ACHN (cell line): ENCODE results near the gene SLC25A13.
"Not testable (repeated sequence)": the region's sequence is repeated elsewhere in the genome, so short reads cannot be mapped to it uniquely, and the experiment has no call there.

Experiments used
- DNase-seq: peaks from one replicate; pipeline ENCODE4 v3.0.0-alpha.2; 2015
- in situ Hi-C: cut with HindIII; loops from 2 replicates; pipeline ENCODE4 v1.10.0; 2017; ENCODE audit warnings: low sequenced_read_pairs, low pct_ligation_motif_present, low pct_unique_long_range_greater_than_20kb

Gene SLC25A13

DNA sequence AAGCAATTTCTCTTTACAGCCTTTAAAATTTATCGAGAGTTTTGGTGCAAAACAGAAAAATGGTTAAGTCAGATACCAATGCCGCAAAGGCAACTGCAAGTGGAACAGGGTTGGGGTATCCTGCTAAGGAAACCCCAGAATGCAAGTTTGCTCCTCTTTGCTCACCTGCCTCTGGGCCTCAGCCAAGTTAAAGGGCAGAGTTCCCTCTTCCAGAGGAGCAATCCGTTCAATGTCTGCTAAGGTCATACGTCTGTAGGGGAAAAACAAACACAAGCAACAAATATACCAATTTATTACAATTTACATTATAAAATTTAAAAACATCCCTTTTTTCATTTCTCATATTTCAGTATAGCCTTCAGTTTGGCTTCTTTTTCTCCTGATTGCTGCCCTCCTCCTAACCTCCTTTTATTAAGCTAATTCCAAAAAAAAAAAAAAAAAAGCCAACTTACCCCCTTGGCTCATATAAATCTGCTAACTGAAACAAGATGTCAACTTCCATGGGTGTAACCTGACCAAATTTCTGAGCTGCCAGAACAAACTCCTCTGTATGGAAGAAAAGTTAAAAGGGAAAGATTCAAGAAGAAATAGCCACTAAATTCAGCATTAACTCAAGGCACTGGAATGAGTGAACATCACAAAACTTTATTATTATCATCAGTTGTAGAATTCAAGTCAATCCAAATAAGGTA lies 132.6 kb downstream of the SLC25A13 start:
- no peak for DNase-seq
- in situ Hi-C loops, result no loop called here

DNA sequence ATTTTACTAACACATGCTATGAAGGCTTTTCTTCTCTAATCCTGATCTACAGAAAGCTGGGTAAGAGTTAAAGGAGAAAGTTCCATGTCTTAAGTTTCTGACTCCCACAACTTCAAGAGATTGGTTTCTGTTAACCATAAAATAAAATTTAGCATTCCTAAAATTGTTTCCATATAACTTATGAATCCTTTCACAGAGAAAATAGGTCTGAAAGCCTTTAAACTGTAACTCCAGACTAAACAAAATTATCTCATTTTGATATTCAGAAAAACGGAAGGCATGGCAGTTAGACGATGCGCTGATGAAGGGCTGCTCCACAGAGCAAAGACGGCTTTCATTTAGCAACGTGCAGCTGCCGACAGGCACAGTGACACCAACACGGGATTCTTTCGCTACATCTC lies 133.3 kb downstream of the SLC25A13 start:
- no peak for DNase-seq
- in situ Hi-C loops, result no loop called here

DNA sequence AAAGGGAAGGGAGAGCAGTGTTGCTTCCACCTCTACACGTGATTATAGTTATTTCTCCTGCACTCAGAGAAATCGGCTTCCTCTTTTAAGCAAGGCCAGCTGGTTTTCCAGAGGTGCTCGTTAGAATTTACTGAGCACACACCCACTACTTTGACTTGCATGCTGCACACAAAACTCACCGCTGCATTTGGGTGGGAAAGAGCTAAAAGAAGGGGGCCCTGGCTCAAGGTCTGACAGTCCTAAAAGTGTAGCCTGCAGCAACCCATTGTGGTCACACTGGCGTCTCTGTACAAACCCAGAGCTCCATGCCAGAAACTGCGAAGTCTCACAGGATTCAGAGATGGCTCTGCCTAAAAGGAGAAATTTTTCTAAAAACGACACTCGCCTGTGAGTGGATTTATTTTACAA lies 133.7 kb downstream of the SLC25A13 start:
- no peak for DNase-seq
- in situ Hi-C loops, result no loop called here

DNA sequence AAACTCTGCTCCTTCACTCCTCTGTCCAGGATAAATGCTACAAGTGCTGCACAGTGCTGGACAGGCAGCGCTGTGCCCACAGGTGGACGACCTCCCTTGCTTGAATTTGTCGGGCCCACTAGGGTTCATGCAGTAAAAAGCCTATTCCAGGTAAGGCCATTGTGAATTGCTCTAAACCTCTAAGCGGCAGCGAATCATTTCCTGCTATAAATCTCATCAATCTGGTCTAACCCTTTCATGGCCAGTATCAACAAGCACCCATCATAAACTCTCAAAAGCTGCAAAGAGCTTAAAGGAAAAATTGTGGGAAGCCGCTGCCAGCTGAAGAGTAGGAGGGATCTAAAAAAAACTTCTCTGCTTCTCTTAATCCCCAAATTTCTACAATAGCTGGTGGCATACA lies 134.2 kb downstream of the SLC25A13 start:
- DNase-seq, result no peak
- in situ Hi-C loops, result no loop called here

DNA sequence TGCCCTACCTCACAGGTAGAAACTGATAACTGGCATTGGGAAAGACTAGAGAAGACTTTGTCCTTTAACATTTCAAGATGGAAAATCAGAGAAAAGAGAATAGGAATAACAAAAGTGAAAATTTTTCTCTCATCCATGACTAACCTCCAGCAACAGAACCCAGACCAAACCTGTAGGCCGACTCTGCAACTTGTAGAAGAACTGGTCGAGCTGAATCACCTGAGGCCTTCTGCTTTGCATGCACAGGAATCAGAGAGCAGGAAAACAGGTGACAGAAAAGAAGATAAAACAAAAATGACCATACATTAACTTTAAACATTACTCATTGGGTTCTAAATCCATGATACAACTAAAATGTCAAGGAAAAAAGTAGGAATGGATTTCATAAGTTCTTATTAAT lies 137.1 kb downstream of the SLC25A13 start:
- no peak for DNase-seq
- in situ Hi-C loops, result no loop called here

DNA sequence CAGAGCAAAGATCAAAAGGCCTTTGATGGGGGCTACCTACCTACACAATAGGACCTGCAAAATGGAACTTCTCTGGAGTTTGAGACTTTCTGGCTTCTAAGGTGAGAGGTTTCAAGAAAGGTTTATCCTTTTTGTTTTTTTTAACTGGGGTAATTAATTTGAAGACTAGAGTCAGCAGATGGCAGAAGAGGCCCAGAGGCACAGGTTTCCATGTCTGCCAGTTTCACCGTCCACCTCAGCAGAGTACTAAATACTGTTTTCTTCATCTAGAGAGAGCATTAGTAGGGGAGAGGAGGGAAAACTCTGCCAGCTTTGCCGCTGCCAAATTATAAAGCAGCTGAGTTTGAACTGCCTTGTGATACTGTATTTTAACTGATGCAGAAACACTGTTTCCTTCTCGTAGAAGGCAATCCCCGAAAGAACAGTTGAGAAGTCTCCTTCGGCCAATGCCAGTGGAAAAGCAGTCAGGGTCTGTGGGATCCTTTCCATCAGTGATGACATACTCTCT lies 138.7 kb downstream of the SLC25A13 start:
- no peak for DNase-seq
- in situ Hi-C loops, result no loop called here

DNA sequence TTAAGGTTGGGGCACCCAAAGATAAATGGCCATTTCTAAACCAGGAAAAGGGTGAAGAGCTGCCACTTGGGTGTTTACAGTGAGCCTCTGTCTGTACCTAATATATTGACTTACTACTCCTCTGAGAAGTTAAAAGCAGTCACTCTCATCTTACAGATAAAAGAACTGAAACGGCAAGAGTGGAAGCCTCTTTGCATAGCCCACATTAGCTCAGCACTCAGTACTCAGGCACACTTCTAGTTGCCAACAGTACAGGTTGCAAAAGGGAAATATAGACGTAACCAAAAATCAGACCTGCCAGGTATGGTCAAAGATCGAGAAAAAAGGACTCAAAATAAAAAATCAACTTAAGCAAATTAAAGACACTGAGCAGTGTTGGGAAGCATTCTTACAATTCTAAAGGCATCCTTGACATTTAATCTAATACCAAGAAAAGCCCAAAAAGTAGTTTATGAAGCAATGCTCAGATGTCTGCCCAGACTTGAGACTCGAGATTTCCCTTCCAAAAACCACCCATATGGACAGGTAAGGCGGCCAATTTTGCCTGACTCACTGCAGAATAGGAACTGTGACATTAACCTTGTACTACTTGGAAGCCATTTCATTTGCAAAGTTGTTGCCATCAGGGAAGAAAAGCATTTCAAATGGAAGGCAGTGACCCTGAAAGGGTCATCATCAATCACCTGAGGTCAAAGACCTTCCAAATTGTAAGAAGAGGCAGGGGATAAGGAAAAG lies 139.3 kb downstream of the SLC25A13 start:
- no peak for DNase-seq
- in situ Hi-C loops, result no loop called here

DNA sequence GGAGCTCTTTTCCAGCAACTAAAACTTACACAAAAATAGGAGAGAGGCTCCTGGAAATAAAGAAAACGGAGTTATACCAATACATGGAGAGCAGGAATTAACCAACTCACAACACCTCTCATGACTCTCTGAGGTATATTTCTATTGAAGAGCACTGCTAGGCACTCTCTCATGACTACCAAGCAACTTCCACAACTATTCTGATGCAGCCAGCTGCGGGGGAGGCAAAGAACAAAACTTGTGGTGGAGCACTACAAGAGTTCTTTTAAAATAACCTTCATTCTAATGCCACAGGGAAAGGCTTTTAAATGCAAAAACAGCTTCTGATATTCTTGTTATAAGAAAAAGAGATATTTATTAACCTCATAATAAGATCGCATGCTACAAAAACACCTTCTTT lies 140.7 kb downstream of the SLC25A13 start:
- in situ Hi-C loops, result no loop called here

DNA sequence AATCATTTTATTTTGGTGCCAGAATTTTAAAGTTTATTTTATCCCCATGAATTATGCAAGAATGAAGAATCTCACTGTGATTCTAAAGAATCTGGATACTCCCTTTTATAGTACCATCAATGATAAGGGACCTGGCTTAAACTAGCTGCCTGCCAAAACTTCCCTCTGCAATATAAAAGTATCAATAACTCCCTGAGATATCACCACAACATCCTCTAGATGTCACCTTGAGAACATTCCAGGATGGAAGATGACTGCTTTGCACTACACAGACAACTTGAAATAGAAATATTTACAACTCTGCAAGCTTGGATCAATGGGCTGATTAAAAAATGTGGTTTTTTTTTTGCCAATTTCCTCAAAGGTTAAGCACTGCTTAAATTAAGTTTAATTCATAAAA lies 142.1 kb downstream of the SLC25A13 start:
- in situ Hi-C loops, result no loop called here
- DNase-seq, result peak; percentile 11

More for the DNA sequence above, 140.7 kb downstream of the SLC25A13 start:
- no peak for DNase-seq

DNA sequence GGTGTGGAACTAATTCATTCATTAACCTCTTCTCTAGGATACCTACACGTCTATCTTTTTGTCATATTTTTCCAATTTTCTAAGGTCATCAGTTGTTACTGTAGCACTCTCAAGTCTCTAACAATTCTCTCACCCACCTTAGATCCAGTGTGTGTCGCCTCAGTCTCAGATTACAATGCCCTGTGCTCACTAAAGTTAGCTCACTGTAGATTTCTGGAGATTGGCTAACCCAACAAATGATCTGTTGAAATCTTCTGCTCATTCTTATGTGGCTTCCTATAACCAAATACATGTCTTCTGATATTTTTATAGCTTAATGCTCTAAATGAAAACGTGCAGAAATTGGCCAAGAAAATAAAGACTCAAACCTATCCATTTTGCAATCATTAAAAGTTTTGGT lies 142.6 kb downstream of the SLC25A13 start:
- DNase-seq, result no peak

DNA sequence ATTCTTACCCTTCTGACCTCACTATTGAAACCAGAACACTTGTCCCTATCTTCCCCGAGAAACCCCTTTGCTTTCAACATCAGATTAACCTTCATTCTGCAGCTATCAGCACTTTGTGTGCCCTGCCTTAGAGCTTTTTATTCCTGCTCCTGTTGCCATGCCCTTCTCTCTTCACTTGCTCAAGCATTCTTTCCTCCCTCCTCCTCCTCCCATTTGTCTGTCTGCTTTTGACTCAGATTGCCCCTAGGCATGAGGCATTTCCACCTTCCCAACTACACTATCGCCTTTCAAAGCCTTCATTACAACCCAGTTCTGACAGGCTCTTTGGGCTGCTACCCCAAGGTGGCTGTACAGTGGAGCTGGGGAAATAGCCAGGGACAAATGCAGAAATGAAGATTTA lies 143.3 kb downstream of the SLC25A13 start:
- DNase-seq, result no peak

More for the DNA sequence above, 142.6 kb downstream of the SLC25A13 start:
- in situ Hi-C loops, result no loop called here

DNA sequence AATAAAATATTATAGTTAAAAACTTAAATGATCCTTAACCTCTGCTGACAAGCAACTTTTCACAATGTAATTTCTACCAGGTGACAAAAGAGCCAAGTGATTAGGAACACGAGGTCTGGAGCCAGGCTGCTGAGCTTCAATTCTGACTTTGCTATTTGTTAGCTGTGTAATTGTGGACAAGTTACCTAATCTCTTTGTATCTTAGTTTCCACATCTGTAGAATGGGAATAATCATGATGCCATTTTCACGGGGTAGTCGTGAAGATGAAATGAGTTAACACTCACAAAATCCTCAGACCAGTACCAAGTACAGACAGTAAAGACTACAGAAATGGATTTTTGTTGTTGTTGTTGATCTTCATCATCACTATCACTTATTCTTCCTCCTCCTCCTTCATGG lies 144.5 kb downstream of the SLC25A13 start:
- DNase-seq, result no peak
- in situ Hi-C loops, result no loop called here

More for the DNA sequence above, 143.3 kb downstream of the SLC25A13 start:
- in situ Hi-C loops, result no loop called here

DNA sequence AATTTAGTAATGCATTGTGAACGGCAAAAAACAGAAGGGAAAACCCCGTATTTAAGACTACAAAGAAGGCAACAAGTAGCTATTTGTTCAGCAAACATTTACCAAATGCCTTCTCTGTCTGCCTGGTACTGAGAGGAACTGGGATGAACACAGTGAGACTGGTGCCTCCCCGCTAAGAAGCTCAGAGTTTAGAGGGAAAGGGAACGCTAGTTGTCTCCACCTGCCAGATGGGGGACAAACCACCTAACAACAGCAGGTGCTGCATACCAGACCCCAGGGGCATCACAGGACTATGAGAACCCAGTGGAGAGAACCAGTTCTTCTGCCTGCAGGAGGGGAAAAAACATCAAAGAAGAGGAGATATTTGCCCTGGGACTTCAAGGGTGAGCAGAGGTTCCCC lies 147.1 kb downstream of the SLC25A13 start:
- DNase-seq, result no peak
- in situ Hi-C loops, result no loop called here

DNA sequence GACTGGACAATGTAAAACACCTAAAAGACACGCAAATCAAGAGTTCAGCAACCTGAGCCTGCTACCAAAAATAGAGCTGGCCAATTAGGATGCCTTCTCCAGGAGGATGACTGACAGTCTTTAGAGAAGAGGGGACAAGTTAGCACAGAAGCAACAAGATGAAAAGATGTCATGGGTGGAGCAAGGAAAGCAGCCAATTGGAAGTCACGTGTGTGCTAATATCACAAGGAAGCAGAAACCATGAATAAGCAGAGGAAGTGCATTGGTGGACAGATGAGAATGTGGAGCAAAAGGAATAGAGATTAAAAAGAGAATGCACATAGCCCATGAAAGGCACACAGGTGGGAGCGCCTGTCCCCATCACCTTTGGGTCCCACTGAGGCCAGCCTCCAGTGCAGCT lies 148.1 kb downstream of the SLC25A13 start:
- no peak for DNase-seq
- in situ Hi-C loops, result no loop called here

DNA sequence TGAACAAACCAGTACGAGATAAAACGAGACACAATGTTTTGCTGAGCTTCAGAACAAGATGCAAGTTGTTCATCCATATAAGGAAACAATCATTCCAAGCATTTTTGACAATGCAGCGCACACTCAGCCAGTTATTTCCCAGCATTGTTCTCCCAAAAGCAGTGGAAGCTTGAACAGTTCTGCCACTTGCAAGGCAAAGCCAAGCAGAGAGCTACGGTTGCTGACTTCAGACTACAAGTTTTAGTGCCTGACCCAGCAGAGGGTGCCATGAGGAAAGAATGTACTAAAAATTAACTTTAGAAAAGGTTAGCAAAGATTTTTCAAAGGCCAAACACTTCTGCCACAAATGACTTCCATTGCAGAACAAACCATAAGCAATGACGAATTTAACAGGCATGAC lies 152.5 kb downstream of the SLC25A13 start:
- in situ Hi-C loops, result no loop called here
- no peak for DNase-seq

DNA sequence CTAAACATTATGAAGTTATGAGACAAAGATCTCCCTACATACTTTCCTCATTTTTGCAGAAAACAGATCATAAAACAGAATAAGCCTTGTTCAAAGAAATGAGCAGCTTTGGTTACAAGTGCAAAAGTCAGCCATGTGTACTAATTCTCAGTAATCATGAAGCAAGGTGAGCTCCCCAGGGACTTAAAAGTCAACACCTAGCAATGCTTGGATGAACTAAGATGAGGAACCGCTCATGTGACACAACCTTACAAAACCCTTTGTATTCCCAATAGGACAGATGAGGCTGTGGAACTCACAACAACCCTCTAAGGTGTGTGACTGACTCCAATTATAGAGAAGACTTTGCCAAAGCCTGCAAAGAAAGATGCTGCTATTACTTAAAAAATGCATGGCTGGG lies 154.5 kb downstream of the SLC25A13 start:
- in situ Hi-C loops, result no loop called here
- no peak for DNase-seq

DNA sequence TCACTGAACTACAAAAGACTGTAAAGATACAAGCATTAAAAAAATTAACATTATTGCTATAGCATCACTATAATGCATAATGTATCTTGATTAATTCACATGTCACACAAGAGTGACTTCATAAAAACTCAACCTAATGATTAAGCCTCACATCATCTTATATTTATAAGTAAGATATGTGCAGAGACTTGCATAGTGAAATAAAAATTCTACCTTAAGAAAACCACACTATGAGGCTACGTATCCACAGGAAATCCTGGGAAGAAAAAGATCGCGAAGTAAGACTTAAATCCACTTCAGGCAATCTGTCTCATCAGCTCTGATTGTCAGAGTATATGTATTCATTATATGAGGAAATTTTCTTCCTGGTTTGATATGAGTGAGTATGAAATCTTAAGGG lies 160.0 kb downstream of the SLC25A13 start:
- in situ Hi-C loops, result no loop called here

DNA sequence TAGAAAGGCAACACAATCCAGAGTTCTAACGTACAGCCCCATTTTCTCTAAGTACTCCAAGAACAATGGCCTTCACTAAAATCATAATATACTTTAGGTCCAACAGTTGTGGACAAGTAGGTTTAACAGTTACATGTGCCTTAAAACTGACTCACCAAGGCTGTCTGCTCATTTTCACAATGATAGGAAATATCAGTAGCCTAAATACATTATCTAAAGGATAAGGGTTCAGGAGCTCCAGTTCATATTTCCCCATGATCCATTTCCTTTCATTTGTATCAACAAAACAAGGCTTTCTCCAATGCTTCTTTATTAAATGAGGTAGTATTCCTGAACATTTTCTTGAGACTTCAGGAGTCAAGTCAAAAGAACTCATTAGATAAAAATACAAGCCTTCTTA lies 164.0 kb downstream of the SLC25A13 start:
- in situ Hi-C loops, result no loop called here

More for the DNA sequence above, 160.0 kb downstream of the SLC25A13 start:
- DNase-seq, result no peak

DNA sequence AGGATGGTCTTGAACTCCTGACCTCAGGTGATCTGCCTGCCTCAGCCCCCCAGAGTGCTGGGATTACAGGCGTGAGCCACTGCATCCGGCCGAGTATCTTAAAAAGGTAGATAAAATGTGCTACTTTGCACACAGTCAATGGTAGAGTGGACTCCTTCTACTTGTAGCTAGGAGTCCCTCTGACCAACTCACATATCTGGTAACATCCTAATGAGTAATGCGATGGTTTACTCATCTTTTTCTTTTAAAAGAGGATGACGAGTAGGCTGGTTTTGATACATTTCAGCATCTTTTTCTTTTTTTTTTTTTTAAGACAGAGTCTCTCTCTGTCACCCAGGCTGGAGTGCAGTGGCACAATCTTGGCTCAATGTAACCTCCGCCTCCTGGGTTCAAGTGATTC lies 167.4 kb downstream of the SLC25A13 start:
- DNase-seq, in situ Hi-C loops: not testable (repeated sequence)

More for the DNA sequence above, 164.0 kb downstream of the SLC25A13 start:
- DNase-seq, result no peak

DNA sequence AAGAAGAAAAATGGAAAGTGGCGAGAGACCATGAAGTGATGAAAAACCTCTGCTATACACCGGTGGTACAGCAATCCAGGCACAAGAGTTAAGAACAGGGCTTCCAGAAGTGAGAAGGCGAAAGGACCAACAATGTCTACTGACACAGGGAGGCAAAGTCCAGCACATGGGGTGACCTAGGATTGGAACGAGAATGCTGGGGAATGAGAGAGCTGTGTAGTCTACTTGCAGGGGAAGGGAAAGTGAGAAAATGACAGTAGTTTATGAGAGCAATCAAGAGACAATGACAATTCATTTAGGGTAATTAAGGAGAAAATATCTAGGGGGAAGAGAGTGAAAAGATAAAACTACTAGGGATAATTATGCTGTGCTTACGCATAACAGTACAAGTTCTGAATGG lies 169.2 kb downstream of the SLC25A13 start:
- in situ Hi-C loops, result no loop called here
- no peak for DNase-seq
